SU-DHL-6 (cell line): ENCODE measurements around the gene EMILIN1.

ENCODE experiments used
- CTCF ChIP-seq: fragments of 200-600 bp; sonication (generic); IDR thresholded peaks from one replicate; pipeline ENCODE4 v1.5.1; 2017; ENCODE audit warnings: antibody characterized with exemption, mild to moderate bottlenecking, low read length, moderate library complexity; ENCODE audit not compliant: insufficient read depth, poor library complexity, severe bottlenecking
- EZH2phosphoT487 ChIP-seq: fragments of 200-600 bp; sonication (generic), shearing (Covaris generic); conservative IDR thresholded peaks from 2 replicates; pipeline ENCODE4 v1.6.1; 2018; ENCODE audit warnings: mild to moderate bottlenecking, antibody characterized with exemption, low read length, moderate library complexity, mixed read lengths

- TF ChIP-seq CTCF, result no peak
- TF ChIP-seq EZH2phosphoT487, result no peak
These were observed 3.8 kb downstream of the EMILIN1 start for GRCh38 chr2:27081984-27082772.
